Measurements from ENCODE around the gene SPATS2.
A peak's percentile ranks its signal among the peaks of the same experiment; 100 is the strongest.
"Not testable (repeated sequence)": the region's sequence is repeated elsewhere in the genome, so short reads cannot be mapped to it uniquely, and the experiment has no call there.

SPATS2 gene

GRCh38 chr12:49410818-49411217 lies 43.6 kb downstream of the SPATS2 start:
- no peak for DNase-seq (ENCODE audit: low spot score)

GRCh38 chr12:49413010-49413409 lies 45.7 kb downstream of the SPATS2 start:
- no peak for DNase-seq (ENCODE audit: low spot score)

- no peak for DNase-seq (ENCODE audit: low spot score)
Measured at GRCh38 chr12:49413796-49414195, 46.5 kb downstream of the SPATS2 start.

- DNase-seq (ENCODE audit: low spot score), result no peak
Measured at GRCh38 chr12:49414364-49414763, 47.1 kb downstream of the SPATS2 start.

GRCh38 chr12:49415521-49415970 lies 48.3 kb downstream of the SPATS2 start:
- no peak for DNase-seq (ENCODE audit: low spot score)

- DNase-seq (ENCODE audit: low spot score), result no peak
Measured at GRCh38 chr12:49416892-49417291, 49.6 kb downstream of the SPATS2 start.

GRCh38 chr12:49417558-49417957 lies 50.3 kb downstream of the SPATS2 start:
- DNase-seq (ENCODE audit: low spot score), result no peak

GRCh38 chr12:49420556-49420955 lies 53.3 kb downstream of the SPATS2 start:
- DNase-seq (ENCODE audit: low spot score), result no peak

- DNase-seq (ENCODE audit: low spot score), result no peak
Measured at GRCh38 chr12:49422114-49422513, 54.9 kb downstream of the SPATS2 start.

- peak; percentile 12 for DNase-seq (ENCODE audit: low spot score)
Measured at GRCh38 chr12:49428793-49429192, 61.5 kb downstream of the SPATS2 start.

GRCh38 chr12:49432616-49433015 lies 65.4 kb downstream of the SPATS2 start:
- no peak for DNase-seq (ENCODE audit: low spot score)

GRCh38 chr12:49436799-49437198 lies 69.5 kb downstream of the SPATS2 start:
- not testable (repeated sequence) for DNase-seq (ENCODE audit: low spot score)

GRCh38 chr12:49439042-49439441 lies 71.8 kb downstream of the SPATS2 start:
- no peak for DNase-seq (ENCODE audit: low spot score)

- DNase-seq (ENCODE audit: low spot score), result no peak
Measured at GRCh38 chr12:49440035-49440434, 72.8 kb downstream of the SPATS2 start.

GRCh38 chr12:49442915-49443314 lies 75.7 kb downstream of the SPATS2 start:
- no peak for DNase-seq (ENCODE audit: low spot score)

- no peak for DNase-seq (ENCODE audit: low spot score)
Measured at GRCh38 chr12:49446571-49446970, 79.3 kb downstream of the SPATS2 start.

GRCh38 chr12:49448858-49449257 lies 81.6 kb downstream of the SPATS2 start:
- no peak for DNase-seq (ENCODE audit: low spot score)

GRCh38 chr12:49451468-49452259 lies 84.4 kb downstream of the SPATS2 start:
- DNase-seq (ENCODE audit: low spot score), result no peak

GRCh38 chr12:49455501-49455900 lies 88.2 kb downstream of the SPATS2 start:
- no peak for DNase-seq (ENCODE audit: low spot score)

- no peak for DNase-seq (ENCODE audit: low spot score)
Measured at GRCh38 chr12:49456131-49456679, 88.9 kb downstream of the SPATS2 start.

GRCh38 chr12:49458816-49459215 lies 91.6 kb downstream of the SPATS2 start:
- DNase-seq (ENCODE audit: low spot score), result no peak

- no peak for DNase-seq (ENCODE audit: low spot score)
Measured at GRCh38 chr12:49461221-49461620, 94.0 kb downstream of the SPATS2 start.

GRCh38 chr12:49462083-49462744 lies 95.0 kb downstream of the SPATS2 start:
- no peak for DNase-seq (ENCODE audit: low spot score)
